Kidney (tissue), 14 donors: ENCODE results near the gene NHS. TPM values are rescaled to one million over a fixed set of nuclear protein-coding genes. Genes with fewer than 3 reads are reported as not detected.
A peak's percentile ranks its signal among the peaks of the same experiment; 100 is the strongest.

ENCODE experiments used
- DNase-seq, 5 donors: peaks; one replicate each; pipeline ENCODE4 v3.0.0-alpha.2; 2013 to 2020
- FAIRE-seq: peaks from 2 replicates; lab custom pipeline; 2012; peaks lifted over from hg19 to GRCh38; lab: Jason Lieb, UNC
- H3K27ac ChIP-seq, 2 donors: one replicate each; pipeline ENCODE4 v1.7.0; 2013; ENCODE audit warnings: low read depth in 2 of 2, low read length in 2 of 2, inconsistent platforms in 1 of 2
- H3K27me3 ChIP-seq: one replicate; pipeline ENCODE4 v1.7.1; 2013; ENCODE audit warnings: low read length, inconsistent platforms; ENCODE audit not compliant: control insufficient read depth, insufficient read depth
- H3K36me3 ChIP-seq, 3 donors: one replicate each; pipeline versions ENCODE4 v1.7.0 to v1.7.1; 2013; ENCODE audit warnings: low read length in 3 of 3, control low read depth in 1 of 3, inconsistent platforms in 1 of 3; ENCODE audit not compliant: insufficient read depth in 3 of 3, control insufficient read depth in 2 of 3
- H3K4me1 ChIP-seq, 3 donors: one replicate each; pipeline versions ENCODE4 v1.7.0 to v1.7.1; 2013; ENCODE audit warnings: low read length in 3 of 3, inconsistent platforms in 1 of 3, low read depth in 1 of 3; ENCODE audit not compliant: control insufficient read depth in 2 of 3, insufficient read depth in 2 of 3
- H3K4me3 ChIP-seq, 3 donors: one replicate each; pipeline versions ENCODE4 v1.7.0 to v1.8.1; 2013; ENCODE audit warnings: low read length in 3 of 3, control low read depth in 1 of 3, inconsistent platforms in 1 of 3
- H3K9ac ChIP-seq, 3 donors: one replicate each; pipeline versions ENCODE4 v1.7.0 to v1.7.1; 2013; ENCODE audit warnings: low read length in 3 of 3, control low read depth in 1 of 3, inconsistent platforms in 1 of 3
- H3K9me3 ChIP-seq, 3 donors: one replicate each; pipeline versions ENCODE4 v1.7.0 to v1.7.1; 2013; ENCODE audit warnings: low read length in 3 of 3, control low read depth in 1 of 3, inconsistent platforms in 1 of 3; ENCODE audit not compliant: control insufficient read depth in 2 of 3, insufficient read depth in 1 of 3
- intact Hi-C: fragments of 100-400 bp; cut with DNase I; formaldehyde crosslinking; loops from one replicate; pipeline ENCODE4 v1.11.1; 2022
- polyA plus RNA-seq: library from polyadenylated mRNA; stranded (reverse); fragments of 350-450 nt; fragmentation: Illumina TruSeq; extraction: RNeasy Lipid Tissue Mini Kit (QIAGEN cat#74804); gene quantifications from one replicate; pipeline ENCODE4 v1.2.3, GENCODE V29; 2014; ENCODE audit warnings: low read depth, low replicate concordance; ENCODE audit not compliant: insufficient read depth
- total RNA-seq: library from RNA; stranded (reverse); fragmentation: NEBNext Ultra II Directional; extraction: Animal tissue kit (Norgen Biotek cat#: 25700); gene quantifications from one replicate; pipeline ENCODE4 v1.2.1, GENCODE V29; 2021
- TF ChIP-seq, protein P1 (sequence below): IDR thresholded peaks from 3 replicates; pipeline ENCODE4 v1.5.1; 2012; ENCODE audit warnings: mild to moderate bottlenecking, moderate library complexity, borderline replicate concordance; ENCODE audit not compliant: insufficient read depth; ENCODE audit errors: extremely low read depth
- donor health status: control.
- donor health status: control.
- donor health status: control.
- donor health status: control.
- donor health status: control.
- donor health status: DM: yes; HTN: yes; CAD: no.
- donor health status: Normal renal cell carcinoma (clear cell type).

NHS gene
- total and polyA plus RNA-seq, 2 donors from 2014 or later: 3.1 to 28.9 TPM

GRCh38 chrX:17632942-17633341, 257.9 kb downstream of the NHS start:
- intact Hi-C loops: no loop called here
- H3K27ac ChIP-seq: no peak overlapping the region
- TF ChIP-seq, protein P1, sequence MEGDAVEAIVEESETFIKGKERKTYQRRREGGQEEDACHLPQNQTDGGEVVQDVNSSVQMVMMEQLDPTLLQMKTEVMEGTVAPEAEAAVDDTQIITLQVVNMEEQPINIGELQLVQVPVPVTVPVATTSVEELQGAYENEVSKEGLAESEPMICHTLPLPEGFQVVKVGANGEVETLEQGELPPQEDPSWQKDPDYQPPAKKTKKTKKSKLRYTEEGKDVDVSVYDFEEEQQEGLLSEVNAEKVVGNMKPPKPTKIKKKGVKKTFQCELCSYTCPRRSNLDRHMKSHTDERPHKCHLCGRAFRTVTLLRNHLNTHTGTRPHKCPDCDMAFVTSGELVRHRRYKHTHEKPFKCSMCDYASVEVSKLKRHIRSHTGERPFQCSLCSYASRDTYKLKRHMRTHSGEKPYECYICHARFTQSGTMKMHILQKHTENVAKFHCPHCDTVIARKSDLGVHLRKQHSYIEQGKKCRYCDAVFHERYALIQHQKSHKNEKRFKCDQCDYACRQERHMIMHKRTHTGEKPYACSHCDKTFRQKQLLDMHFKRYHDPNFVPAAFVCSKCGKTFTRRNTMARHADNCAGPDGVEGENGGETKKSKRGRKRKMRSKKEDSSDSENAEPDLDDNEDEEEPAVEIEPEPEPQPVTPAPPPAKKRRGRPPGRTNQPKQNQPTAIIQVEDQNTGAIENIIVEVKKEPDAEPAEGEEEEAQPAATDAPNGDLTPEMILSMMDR: no peak
- DNase-seq (peak in 1 of 5 donors; percentile 32), FAIRE-seq (no peak)
- H3K9me3 ChIP-seq: no peaks in the 10 kb centered on the region
- no peak overlapping the region for H3K9ac ChIP-seq
- peaks cover 5% of the 10 kb centered on the region for H3K27me3 ChIP-seq
- peaks cover 0 to 8% (median 6%) of the 10 kb centered on the region in 3 donors for H3K4me1 ChIP-seq
- H3K36me3 ChIP-seq: no peaks in the 10 kb centered on the region
- H3K4me3 ChIP-seq: no peak overlapping the region

DNA sequence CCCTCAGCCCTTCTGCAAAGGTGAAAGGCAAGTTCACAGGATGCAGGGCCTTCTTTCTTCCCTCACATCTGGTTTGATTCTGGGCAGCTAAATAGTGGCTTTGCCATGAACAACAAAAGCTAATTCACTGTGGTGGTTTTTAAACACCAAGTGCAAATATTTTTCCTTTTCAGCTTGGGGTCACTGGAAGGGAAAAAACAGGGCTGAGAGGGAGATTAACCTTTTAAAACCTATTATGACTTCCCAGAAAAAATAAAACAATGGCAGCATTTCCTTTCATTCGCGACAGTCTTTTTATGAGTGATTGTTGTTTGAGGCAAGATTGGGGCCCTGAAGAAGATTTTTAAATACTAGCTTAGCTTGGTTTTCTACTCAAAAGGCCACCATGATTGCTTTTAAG, 258.5 kb downstream of the NHS start:
- DNase-seq (no peak), FAIRE-seq (no peak)
- H3K27ac ChIP-seq: no peak overlapping the region
- H3K9ac ChIP-seq: no peak overlapping the region
- H3K4me1 ChIP-seq: peaks cover 0 to 8% (median 5%) of the 10 kb centered on the region in 3 donors
- H3K4me3 ChIP-seq: no peak overlapping the region
- no peaks in the 10 kb centered on the region for H3K9me3 ChIP-seq
- TF ChIP-seq, protein P1: no peak
- intact Hi-C loops: no loop called here
- H3K27me3 ChIP-seq: peaks cover 3% of the 10 kb centered on the region
- H3K36me3 ChIP-seq: no peaks in the 10 kb centered on the region

DNA sequence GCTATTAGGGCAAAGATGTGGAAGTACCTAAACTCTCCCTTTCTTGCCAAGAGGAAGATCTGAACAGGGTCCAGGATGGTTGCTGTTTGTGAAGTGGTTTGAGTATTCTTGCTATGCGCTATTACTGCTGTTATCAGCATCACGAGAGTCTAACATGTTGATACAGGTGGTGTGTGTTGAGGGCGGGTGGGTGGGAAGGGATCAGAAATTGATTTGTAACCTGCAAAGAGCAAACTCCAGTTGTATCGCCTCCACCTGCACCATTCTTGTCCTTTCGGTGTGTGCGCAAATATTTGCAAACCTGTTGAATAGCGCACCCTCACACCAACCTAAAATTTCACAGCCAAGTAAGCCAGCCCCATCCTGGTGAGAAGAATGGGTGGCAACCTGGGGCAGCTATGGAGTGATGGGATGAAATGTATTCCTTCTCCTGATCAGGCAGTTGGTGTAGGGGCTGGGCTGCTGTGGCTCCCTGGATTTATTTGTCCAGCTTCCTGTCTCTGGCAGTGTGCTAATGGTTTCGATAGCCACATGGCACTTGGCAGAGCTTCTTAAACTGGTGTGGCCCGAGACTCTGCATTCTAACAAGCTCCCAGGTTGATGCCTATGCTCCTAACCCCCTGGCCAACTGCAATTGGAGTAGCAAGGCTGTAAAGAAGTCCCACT, 259.7 kb downstream of the NHS start:
- no peak overlapping the region for H3K9ac ChIP-seq
- TF ChIP-seq, protein P1: no peak
- no peak for FAIRE-seq
- peaks cover 3% of the 10 kb centered on the region for H3K27me3 ChIP-seq
- intact Hi-C loops: no loop called here
- H3K4me1 ChIP-seq: peaks cover 0 to 5% (median 4%) of the 10 kb centered on the region in 3 donors
- no peak for DNase-seq
- H3K9me3 ChIP-seq: no peaks in the 10 kb centered on the region
- no peak overlapping the region for H3K27ac ChIP-seq
- no peak overlapping the region for H3K4me3 ChIP-seq
- H3K36me3 ChIP-seq: no peaks in the 10 kb centered on the region
